GM19455 (cell line): ENCODE measurements around the gene EPX.
"Not testable (repeated sequence)": the region's sequence is repeated elsewhere in the genome, so short reads cannot be mapped to it uniquely, and the experiment has no call there.

Source experiments
- ATAC-seq: cut with Tn5 transposase; IDR thresholded peaks from one replicate; pipeline ENCODE4 v1.9.1; 2021; ENCODE audit not compliant: unreplicated experiment

Gene EPX

GRCh38 chr17:58192612-58193011 is at the start of gene EPX:
Gene EPX, plus strand, starts transcription at chr17:58192726. Its CDS starts 121 bp downstream, at chr17:58192847.
- no peak for ATAC-seq

- ATAC-seq = not testable (repeated sequence)
Measured at GRCh38 chr17:58143335-58143734, 49.2 kb upstream of the EPX start.

- ATAC-seq = no peak
Measured at GRCh38 chr17:58144801-58145200, 47.7 kb upstream of the EPX start.

- no peak for ATAC-seq
Measured at GRCh38 chr17:58147930-58148434, 44.5 kb upstream of the EPX start, which contains the start of gene OR4D1. Gene OR4D1, plus strand, starts transcription at chr17:58148384. Its CDS starts 6,770 bp downstream, at chr17:58155154.

- ATAC-seq = no peak
Measured at GRCh38 chr17:58148609-58149008, 43.9 kb upstream of the EPX start.

GRCh38 chr17:58150394-58150793 is 42.1 kb upstream of the EPX start:
- ATAC-seq = no peak

- no peak for ATAC-seq
Measured at GRCh38 chr17:58153046-58153445, 39.5 kb upstream of the EPX start.

GRCh38 chr17:58153671-58154070 is 38.9 kb upstream of the EPX start:
- no peak for ATAC-seq

- no peak for ATAC-seq
Measured at GRCh38 chr17:58156839-58157803, 35.4 kb upstream of the EPX start.

GRCh38 chr17:58158181-58158580 is 34.3 kb upstream of the EPX start:
- ATAC-seq = no peak

GRCh38 chr17:58161566-58161965 is 31.0 kb upstream of the EPX start:
- ATAC-seq = no peak

- no peak for ATAC-seq
Measured at GRCh38 chr17:58165981-58166380, 26.5 kb upstream of the EPX start.

- no peak for ATAC-seq
Measured at GRCh38 chr17:58166682-58167081, 25.8 kb upstream of the EPX start, which contains the start of gene OR4D2. Gene OR4D2, plus strand, starts transcription at chr17:58166982. Its CDS starts 2,674 bp downstream, at chr17:58169656.

- no peak for ATAC-seq
Measured at GRCh38 chr17:58170622-58171021, 21.9 kb upstream of the EPX start.

GRCh38 chr17:58172369-58173071 is 20.0 kb upstream of the EPX start:
- no peak for ATAC-seq

GRCh38 chr17:58174871-58175270 is 17.7 kb upstream of the EPX start:
- no peak for ATAC-seq

GRCh38 chr17:58176200-58176599 is 16.3 kb upstream of the EPX start:
- no peak for ATAC-seq

GRCh38 chr17:58181796-58182195 is 10.7 kb upstream of the EPX start:
- ATAC-seq = no peak

GRCh38 chr17:58183514-58183913 is 9.0 kb upstream of the EPX start:
- no peak for ATAC-seq

- no peak for ATAC-seq
Measured at GRCh38 chr17:58184308-58184985, 8.1 kb upstream of the EPX start.
